HepG2 (cell line): ENCODE measurements around the gene NCCRP1. TPM values are rescaled to one million over a fixed set of nuclear protein-coding genes. Genes with fewer than 3 reads are reported as not detected.

Source experiments
- ATAC-seq: fragments of 200-7000 bp; cut with Tn5 transposase; 3 replicates; pipeline ENCODE4 v1.9.1; 2020; ENCODE audit warnings: mild to moderate bottlenecking, moderate library complexity
- BruUV-seq: library from RNA; stranded (reverse); fragments of 400-500 nt; replicated peaks from 2 replicates; lab custom pipeline; 2021; lab: Mats Ljungman, UMichigan
- CTCF ChIA-PET: fragments of 300-600 bp; formaldehyde crosslinking; extraction: SDS; loops from one replicate; lab custom pipeline; 2021; ENCODE audit warnings: low total read pairs, inconsistent platforms, low intra/inter-chr PET ratio; lab: Yijun Ruan, JAX
- POLR2A ChIA-PET: fragments of 350-600 bp; sonication (Branson Sonifier 250); formaldehyde crosslinking; loops from one replicate; lab custom pipeline; 2020; ENCODE audit warnings: antibody characterized with exemption, inconsistent platforms; lab: Yijun Ruan, JAX
- DNase-seq: peaks from one replicate; pipeline ENCODE4 v3.0.0-alpha.2; 2015; ENCODE audit warnings: low spot score
- FAIRE-seq: peaks from 3 replicates; lab custom pipeline; 2011; peaks lifted over from hg19 to GRCh38; lab: Jason Lieb, UNC
- H2AFZ ChIP-seq: one replicate; pipeline ENCODE4 v1.6.1; 2011; ENCODE audit warnings: low read length, inconsistent platforms
- H3K27ac ChIP-seq: fragments of 300-600 bp; 3 replicates; pipeline ENCODE4 v1.8.0; 2011; ENCODE audit warnings: mixed run types, mild to moderate bottlenecking, mixed read lengths, low read length, inconsistent platforms; ENCODE audit not compliant: insufficient read depth; ENCODE audit errors: extremely low read length
- H3K27me3 ChIP-seq, 2 experiments: fragments of 200-600 bp in 1 of 2; 2 replicates in 1 of 2; 3 replicates in 1 of 2; pipeline versions ENCODE4 v1.6.0 to v1.8.0; 2011; ENCODE audit warnings: low read length in 2 of 2, mild to moderate bottlenecking in 2 of 2, moderate library complexity in 2 of 2, inconsistent platforms in 1 of 2; ENCODE audit not compliant: insufficient read depth in 2 of 2, control insufficient read depth in 1 of 2
- H3K36me3 ChIP-seq, 2 experiments: fragments of 200-600 bp in 1 of 2; replicated peaks in 1 of 2; 2 replicates in 1 of 2; 3 replicates in 1 of 2; pipeline versions ENCODE4 v1.5.1 to v1.8.0; 2011; ENCODE audit warnings: low read length in 2 of 2, inconsistent platforms in 1 of 2; ENCODE audit not compliant: insufficient read depth in 2 of 2, control insufficient read depth in 1 of 2
- H3K4me1 ChIP-seq: 2 replicates; pipeline ENCODE4 v1.5.1; 2012; ENCODE audit warnings: low read length, inconsistent platforms; ENCODE audit not compliant: insufficient read depth
- H3K4me2 ChIP-seq: 2 replicates; pipeline ENCODE4 v1.6.0; 2011; ENCODE audit warnings: low read depth, low read length, inconsistent platforms
- H3K4me3 ChIP-seq, 3 experiments: fragments of 200-600 bp in 1 of 3; sonication (generic), shearing (Covaris generic) in 1 of 3; replicated peaks in 1 of 3; 2 replicates each; pipeline ENCODE4 v1.5.1; 2011 to 2016; ENCODE audit warnings: low read length in 3 of 3, inconsistent platforms in 2 of 3, low read depth in 2 of 3, mild to moderate bottlenecking in 2 of 3, control low read depth in 1 of 3, mixed read lengths in 1 of 3; ENCODE audit not compliant: insufficient read depth in 1 of 3
- H3K79me2 ChIP-seq: one replicate; pipeline ENCODE4 v1.6.1; 2011; ENCODE audit warnings: low read length, inconsistent platforms; ENCODE audit not compliant: insufficient read depth
- H3K9ac ChIP-seq: 2 replicates; pipeline ENCODE4 v1.6.0; 2011; ENCODE audit warnings: mild to moderate bottlenecking, low read depth, low read length, inconsistent platforms; ENCODE audit not compliant: insufficient read depth
- H3K9me3 ChIP-seq: 2 replicates; pipeline ENCODE4 v1.5.1; 2012; ENCODE audit warnings: mild to moderate bottlenecking, low read length
- H4K20me1 ChIP-seq: 2 replicates; pipeline ENCODE4 v1.6.0; 2011; ENCODE audit warnings: inconsistent platforms, mild to moderate bottlenecking, low read length, moderate library complexity; ENCODE audit not compliant: insufficient read depth
- KDM2A ChIP-seq: sonication (generic); formaldehyde crosslinking; IDR thresholded peaks from 2 replicates; pipeline ENCODE4 v1.4.0; 2020; ENCODE audit warnings: low read depth, missing genetic modification reagents, borderline replicate concordance
- MAFF ChIP-seq: IDR thresholded peaks from 2 replicates; pipeline ENCODE4 v1.6.1; 2011; ENCODE audit warnings: low read depth, low read length, improper control_type of control experiment
- MAFK ChIP-seq, 2 experiments: IDR thresholded peaks in 1 of 2; conservative IDR thresholded peaks in 1 of 2; 2 replicates each; pipeline ENCODE4 v1.6.1; 2011; ENCODE audit warnings: improper control_type of control experiment in 2 of 2, low read length in 2 of 2
- RNF2 ChIP-seq: fragments of 450-650 bp; conservative IDR thresholded peaks from 2 replicates; pipeline ENCODE4 v1.6.1; 2016; ENCODE audit warnings: low read depth
- RORA ChIP-seq: sonication (generic); formaldehyde crosslinking; IDR thresholded peaks from 2 replicates; pipeline ENCODE4 v1.5.0; 2020; ENCODE audit warnings: mild to moderate bottlenecking, missing genetic modification reagents, moderate library complexity
- WGBS: methylation state at CpG from one replicate; pipeline ENCODE4 v1.1.6; 2017; ENCODE audit warnings: low lambda C conversion rate; 5-methylcytosine and 5-hydroxymethylcytosine counted together
- in situ Hi-C: cut with HindIII; loops from 2 replicates; pipeline ENCODE4 v1.10.0; 2017; ENCODE audit warnings: low pct_unique_long_range_greater_than_20kb; ENCODE audit not compliant: extremely low pct_ligation_motif_present
- intact Hi-C: fragments of 100-400 bp; cut with micrococcal nuclease; formaldehyde crosslinking; loops from one replicate; pipeline ENCODE4 v1.10.0; 2022; ENCODE audit not compliant: unreplicated experiment
- polyA plus RNA-seq, 8 experiments: library from polyadenylated mRNA; depleted of rRNA in 3 of 8; stranded (reverse) in 7 of 8; unstranded in 1 of 8; fragments of >200 nt; fragmentation: Illumina TruSeq in 4 of 8; extraction: Trizol in 4 of 8; gene quantifications; 2 replicates each; pipeline versions ENCODE4 v1.2.1 to v1.2.3, GENCODE V29; 2011 to 2016; ENCODE audit warnings: low read depth in 4 of 8, missing spikeins in 1 of 8, mixed read lengths in 1 of 8; ENCODE audit not compliant: insufficient read depth in 1 of 8
- total RNA-seq, 5 experiments: library from RNA; depleted of rRNA; stranded (reverse); fragments of >200 nt; fragmentation: Illumina TruSeq; extraction: Trizol; gene quantifications; 2 replicates each; pipeline ENCODE4 v1.2.3, GENCODE V29; 2016; ENCODE audit warnings: low read depth in 1 of 5
- TF ChIP-seq, protein P1 (sequence below): sonication (generic); formaldehyde crosslinking; IDR thresholded peaks from 2 replicates; pipeline ENCODE4 v1.4.0; 2020; ENCODE audit warnings: missing genetic modification reagents

The NCCRP1 gene
- total and polyA plus RNA-seq, 2 of the 13 experiments (the other 11 are each of a cell fraction or from before 2014, with no cell fraction given), result not detected

- ATAC-seq (no peak), FAIRE-seq (no peak), DNase-seq (no peak)
- Histone ChIP-seq H2AFZ (no peak overlapping the region), H3K27me3 (no peaks in the 10 kb centered on the region), H3K4me2 (no peak overlapping the region), H3K9ac (no peak overlapping the region), H3K9me3 (no peaks in the 10 kb centered on the region), H3K4me1 (peaks cover 45% of the 10 kb centered on the region), H3K4me3 (no peak overlapping the region), H3K79me2 (peaks cover 40% of the 10 kb centered on the region), H3K36me3 (peaks cover 1 to 8% of the 10 kb centered on the region in 2 experiments; a peak in 2 of 5 replicates), H3K27ac (no peak overlapping the region), H4K20me1 (peaks cover 15% of the 10 kb centered on the region; the same call in 1 of the 2 replicates)
- no TSS peak for BruUV-seq
- CTCF ChIA-PET, result no interaction called here
- TF ChIP-seq RORA (CRISPR knock-in tag) (no peak), RNF2 (no peak)
- TF ChIP-seq, protein P1, sequence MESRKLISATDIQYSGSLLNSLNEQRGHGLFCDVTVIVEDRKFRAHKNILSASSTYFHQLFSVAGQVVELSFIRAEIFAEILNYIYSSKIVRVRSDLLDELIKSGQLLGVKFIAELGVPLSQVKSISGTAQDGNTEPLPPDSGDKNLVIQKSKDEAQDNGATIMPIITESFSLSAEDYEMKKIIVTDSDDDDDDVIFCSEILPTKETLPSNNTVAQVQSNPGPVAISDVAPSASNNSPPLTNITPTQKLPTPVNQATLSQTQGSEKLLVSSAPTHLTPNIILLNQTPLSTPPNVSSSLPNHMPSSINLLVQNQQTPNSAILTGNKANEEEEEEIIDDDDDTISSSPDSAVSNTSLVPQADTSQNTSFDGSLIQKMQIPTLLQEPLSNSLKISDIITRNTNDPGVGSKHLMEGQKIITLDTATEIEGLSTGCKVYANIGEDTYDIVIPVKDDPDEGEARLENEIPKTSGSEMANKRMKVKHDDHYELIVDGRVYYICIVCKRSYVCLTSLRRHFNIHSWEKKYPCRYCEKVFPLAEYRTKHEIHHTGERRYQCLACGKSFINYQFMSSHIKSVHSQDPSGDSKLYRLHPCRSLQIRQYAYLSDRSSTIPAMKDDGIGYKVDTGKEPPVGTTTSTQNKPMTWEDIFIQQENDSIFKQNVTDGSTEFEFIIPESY, result peak; percentile 40; the same call in 1 of the 2 replicates
- POLR2A ChIA-PET, result no interaction called here
- 96% methylated on average over 8 of the region's 21 CpGs for WGBS
- intact Hi-C loops, result no loop called here
- in situ Hi-C loops, result no loop called here
Measured at GRCh38 chr19:39160889-39161672, 35.7 kb upstream of the NCCRP1 start.

GRCh38 chr19:39162441-39163043 is 34.2 kb upstream of the NCCRP1 start:
- no peak for FAIRE-seq

More at GRCh38 chr19:39162441-39163043, 34.2 kb upstream of the NCCRP1 start:
- H3K9me3 ChIP-seq, result no peaks in the 10 kb centered on the region
- peak; percentile 78 to 82 for TF ChIP-seq MAFK (conservative IDR thresholded peaks at IDR 0.05 in 1 of 2, IDR thresholded peaks at IDR 0.05 in 1 of 2; ENCODE audit: low read length in 2 of 2)
- TF ChIP-seq MAFF, result peak; percentile 68
- no peak for TF ChIP-seq KDM2A (CRISPR knock-in tag)
- H3K79me2 ChIP-seq, result peaks cover 28% of the 10 kb centered on the region
- POLR2A ChIA-PET, result no interaction called here
- H3K4me1 ChIP-seq, result peaks cover 46% of the 10 kb centered on the region
- no peak for ATAC-seq
- H3K4me3 ChIP-seq, result no peak overlapping the region
- H3K36me3 ChIP-seq, result peaks cover 1 to 8% of the 10 kb centered on the region in 2 experiments; a peak in 2 of 5 replicates
- CTCF ChIA-PET, result no interaction called here
- BruUV-seq, result no TSS peak
- WGBS, result 97% methylated on average over 15 of the region's 15 CpGs
- no peak overlapping the region for H2AFZ ChIP-seq
- no peak overlapping the region for H3K9ac ChIP-seq
- intact Hi-C loops, result no loop called here
- in situ Hi-C loops, result no loop called here
- no peak for DNase-seq
- no peak overlapping the region for H3K4me2 ChIP-seq
- H4K20me1 ChIP-seq, result peaks cover 12% of the 10 kb centered on the region; the same call in 1 of the 2 replicates
- no peak overlapping the region for H3K27ac ChIP-seq
- H3K27me3 ChIP-seq, result no peaks in the 10 kb centered on the region
